Glomerular visceral epithelial cell (primary cell): ENCODE results near the gene SUPV3L1.
"Not testable (repeated sequence)": the region's sequence is repeated elsewhere in the genome, so short reads cannot be mapped to it uniquely, and the experiment has no call there.

Experiments
- DNase-seq: peaks from one replicate; pipeline ENCODE4 v3.0.0-alpha.2; 2016; ENCODE audit errors: extremely low spot score

The SUPV3L1 gene

GRCh38 chr10:69230128-69230527 is 50.1 kb downstream of the SUPV3L1 start:
- DNase-seq, result no peak

- peak; percentile 77 for DNase-seq
These were observed 52.2 kb downstream of the SUPV3L1 start for GRCh38 chr10:69232252-69232651.

GRCh38 chr10:69232736-69233480 is 52.9 kb downstream of the SUPV3L1 start:
- no peak for DNase-seq

- no peak for DNase-seq
These were observed 54.4 kb downstream of the SUPV3L1 start for GRCh38 chr10:69234447-69234846.

- DNase-seq, result peak; percentile 80
These were observed 57.6 kb downstream of the SUPV3L1 start for GRCh38 chr10:69237528-69238159.

- no peak for DNase-seq
These were observed 59.1 kb downstream of the SUPV3L1 start for GRCh38 chr10:69239136-69239535.

- no peak for DNase-seq
These were observed 59.9 kb downstream of the SUPV3L1 start for GRCh38 chr10:69239816-69240434.

- no peak for DNase-seq
These were observed 60.4 kb downstream of the SUPV3L1 start for GRCh38 chr10:69240455-69240854.

GRCh38 chr10:69241575-69241974 is 61.5 kb downstream of the SUPV3L1 start:
- no peak for DNase-seq

GRCh38 chr10:69242040-69242851 is 62.2 kb downstream of the SUPV3L1 start:
- DNase-seq, result no peak

- no peak for DNase-seq
These were observed 62.8 kb downstream of the SUPV3L1 start for GRCh38 chr10:69242852-69243212.

- DNase-seq, result no peak
These were observed 63.8 kb downstream of the SUPV3L1 start for GRCh38 chr10:69243817-69244216.

- no peak for DNase-seq
These were observed 66.0 kb downstream of the SUPV3L1 start for GRCh38 chr10:69246036-69246435.

GRCh38 chr10:69246581-69247312 is 66.7 kb downstream of the SUPV3L1 start:
- DNase-seq, result no peak

GRCh38 chr10:69247313-69247710 is 67.3 kb downstream of the SUPV3L1 start:
- DNase-seq, result no peak

- DNase-seq, result no peak
These were observed 68.2 kb downstream of the SUPV3L1 start for GRCh38 chr10:69248117-69248730.

- no peak for DNase-seq
These were observed 70.0 kb downstream of the SUPV3L1 start for GRCh38 chr10:69250041-69250440.

GRCh38 chr10:69251417-69251816 is 71.4 kb downstream of the SUPV3L1 start:
- DNase-seq, result not testable (repeated sequence)

GRCh38 chr10:69253171-69253570 is 73.1 kb downstream of the SUPV3L1 start:
- no peak for DNase-seq

- DNase-seq, result no peak
These were observed 74.8 kb downstream of the SUPV3L1 start for GRCh38 chr10:69254877-69255276.
